HCT116 (cell line): ENCODE data around the gene KDM3B. TPM values are rescaled to one million over a fixed set of nuclear protein-coding genes. Genes with fewer than 3 reads are reported as not detected.
A peak's percentile ranks its signal among the peaks of the same experiment; 100 is the strongest.

ENCODE experiments used
- ATAC-seq: fragments of 200-7000 bp; cut with Tn5 transposase; 2 replicates; pipeline ENCODE4 v1.9.1; 2020; ENCODE audit warnings: mild to moderate bottlenecking, moderate library complexity
- BruUV-seq: library from RNA; stranded (reverse); fragments of 400-500 nt; replicated peaks from 2 replicates; lab custom pipeline; 2021; lab: Mats Ljungman, UMichigan
- CTCF ChIA-PET: fragments of 300-600 bp; sonication (Branson Sonifier 250); formaldehyde crosslinking; loops from one replicate; lab custom pipeline; 2021; ENCODE audit warnings: antibody characterized with exemption; lab: Charles Lee
- POLR2A ChIA-PET: fragments of 300-600, 350-600 bp; sonication (Branson Sonifier 250); formaldehyde crosslinking; loops from one replicate; lab custom pipeline; 2021; ENCODE audit warnings: antibody characterized with exemption; lab: Charles Lee
- RAD21 ChIA-PET, 2 experiments: fragments of 300-600 bp; sonication (Branson Sonifier 250); formaldehyde crosslinking; loops; one replicate each; lab custom pipeline; 2023; ENCODE audit warnings: low total read pairs in 2 of 2; ENCODE audit not compliant: uncharacterized antibody in 2 of 2, unreplicated experiment in 2 of 2, low non-redundant PET in 1 of 2; lab: Charles Lee
- DNase-seq: peaks from one replicate; pipeline ENCODE4 v3.0.0-alpha.2; 2010; ENCODE audit warnings: low read depth, low spot score
- H2AFZ ChIP-seq: fragments of 200-600 bp; shearing (Covaris generic), sonication (generic); 2 replicates; pipeline ENCODE4 v1.6.1; 2017; ENCODE audit warnings: low read depth, mixed run types, mixed read lengths, antibody characterized with exemption, low read length; ENCODE audit not compliant: poor library complexity, severe bottlenecking
- H3K27ac ChIP-seq: 2 replicates; pipeline ENCODE4 v1.5.1; 2012; ENCODE audit warnings: low read depth, low read length
- H3K27me3 ChIP-seq: fragments of 200-600 bp; sonication (generic); 2 replicates; pipeline ENCODE4 v1.6.1; 2016; ENCODE audit warnings: mixed run types, low read length, mixed read lengths; ENCODE audit not compliant: insufficient read depth
- H3K36me3 ChIP-seq, 2 experiments: fragments of 200-500 bp in 1 of 2; fragments of 200-600 bp in 1 of 2; sonication (Bioruptor generic) in 1 of 2; sonication (generic) in 1 of 2; 2 replicates each; pipeline versions ENCODE4 v1.5.1 to v1.6.1; 2014 to 2016; ENCODE audit warnings: low read length in 2 of 2, inconsistent platforms in 1 of 2, mixed read lengths in 1 of 2, mixed run types in 1 of 2; ENCODE audit not compliant: insufficient read depth in 2 of 2, control insufficient read depth in 1 of 2
- H3K4me1 ChIP-seq, 2 experiments: fragments of 200-600 bp in 1 of 2; sonication (generic) in 1 of 2; 2 replicates each; pipeline versions ENCODE4 v1.5.1 to v1.6.1; 2012 to 2017; ENCODE audit warnings: low read length in 2 of 2, inconsistent platforms in 1 of 2, mild to moderate bottlenecking in 1 of 2, mixed read lengths in 1 of 2, mixed run types in 1 of 2, moderate library complexity in 1 of 2; ENCODE audit not compliant: insufficient read depth in 2 of 2, control insufficient read depth in 1 of 2
- H3K4me2 ChIP-seq: fragments of 200-600 bp; sonication (generic); 2 replicates; pipeline ENCODE4 v1.6.1; 2017; ENCODE audit warnings: mixed run types, low read length, mixed read lengths
- H3K4me3 ChIP-seq, 2 experiments: fragments of 200-600 bp in 1 of 2; sonication (generic) in 1 of 2; replicated peaks in 1 of 2; 2 replicates each; pipeline ENCODE4 v1.5.1; 2011 to 2016; ENCODE audit warnings: low read length in 2 of 2, control low read depth in 1 of 2, low read depth in 1 of 2, mild to moderate bottlenecking in 1 of 2, mixed read lengths in 1 of 2, mixed run types in 1 of 2
- H3K79me2 ChIP-seq: fragments of 200-600 bp; sonication (generic); 2 replicates; pipeline ENCODE4 v1.6.1; 2017; ENCODE audit warnings: mild to moderate bottlenecking, mixed run types, low read length, moderate library complexity, mixed read lengths; ENCODE audit not compliant: insufficient read depth
- H3K9ac ChIP-seq: fragments of 200-600 bp; sonication (generic); 2 replicates; pipeline ENCODE4 v1.6.1; 2016; ENCODE audit warnings: low read length, mixed read lengths
- H3K9me2 ChIP-seq: fragments of 200-600 bp; sonication (generic), shearing (Covaris generic); 2 replicates; pipeline ENCODE4 v1.6.1; 2017; ENCODE audit warnings: mixed run types, mild to moderate bottlenecking, moderate library complexity; ENCODE audit not compliant: insufficient read depth
- H3K9me3 ChIP-seq, 2 experiments: fragments of 200-500 bp in 1 of 2; fragments of 200-600 bp in 1 of 2; sonication (Bioruptor generic) in 1 of 2; sonication (generic) in 1 of 2; 2 replicates each; pipeline ENCODE4 v1.6.1; 2014 to 2017; ENCODE audit warnings: low read length in 2 of 2, mixed read lengths in 2 of 2, inconsistent platforms in 1 of 2, low read depth in 1 of 2, mild to moderate bottlenecking in 1 of 2, mixed run types in 1 of 2, moderate library complexity in 1 of 2; ENCODE audit not compliant: control insufficient read depth in 1 of 2, insufficient read depth in 1 of 2
- H4K20me1 ChIP-seq: fragments of 200-600 bp; sonication (generic), shearing (Covaris generic); 2 replicates; pipeline ENCODE4 v1.6.1; 2017; ENCODE audit warnings: mixed run types, mild to moderate bottlenecking, moderate library complexity; ENCODE audit not compliant: insufficient read depth
- CEBPB ChIP-seq: IDR thresholded peaks from 2 replicates; pipeline ENCODE4 v1.6.1; 2012; ENCODE audit warnings: low read depth
- EGR1 ChIP-seq: IDR thresholded peaks from 2 replicates; pipeline ENCODE4 v1.6.1; 2012; ENCODE audit warnings: low read depth
- EZH2 ChIP-seq: fragments of 200-600 bp; sonication (generic); IDR thresholded peaks from 2 replicates; pipeline ENCODE4 v1.6.1; 2017; ENCODE audit warnings: antibody characterized with exemption, mixed run types
- EZH2phosphoT487 ChIP-seq: fragments of 200-600 bp; IDR thresholded peaks from 2 replicates; pipeline ENCODE4 v1.6.1; 2018; ENCODE audit warnings: antibody characterized with exemption, borderline replicate concordance
- FOSL1 ChIP-seq: IDR thresholded peaks from 2 replicates; pipeline ENCODE4 v1.6.1; 2012; ENCODE audit warnings: low read depth
- JUND ChIP-seq: IDR thresholded peaks from 2 replicates; pipeline ENCODE4 v1.6.1; 2012
- POLR2A ChIP-seq: IDR thresholded peaks from 2 replicates; pipeline ENCODE4 v1.7.0; 2011; ENCODE audit warnings: borderline replicate concordance; ENCODE audit not compliant: insufficient read depth, insufficient read length; ENCODE audit errors: extremely low read depth
- POLR2AphosphoS5 ChIP-seq: IDR thresholded peaks from 2 replicates; pipeline ENCODE4 v1.6.1; 2011; ENCODE audit warnings: mild to moderate bottlenecking, low read depth, low read length, moderate library complexity
- RAD21 ChIP-seq: IDR thresholded peaks from 2 replicates; pipeline ENCODE4 v1.6.1; 2012; ENCODE audit warnings: low read depth, mild to moderate bottlenecking
- SIN3A ChIP-seq: IDR thresholded peaks from 2 replicates; pipeline ENCODE4 v1.6.1; 2012; ENCODE audit warnings: low read depth
- SP1 ChIP-seq: IDR thresholded peaks from 2 replicates; pipeline ENCODE4 v1.6.1; 2012; ENCODE audit warnings: low read depth
- SRF ChIP-seq: IDR thresholded peaks from 2 replicates; pipeline ENCODE4 v1.6.1; 2012; ENCODE audit warnings: low read depth
- YY1 ChIP-seq: IDR thresholded peaks from 2 replicates; pipeline ENCODE4 v1.6.1; 2011; ENCODE audit warnings: low read length, low read depth, moderate library complexity, mild to moderate bottlenecking; ENCODE audit not compliant: insufficient replicate concordance; ENCODE audit errors: extremely low read depth
- intact Hi-C: fragments of 100-400 bp; cut with micrococcal nuclease; formaldehyde crosslinking; loops from 2 replicates; pipeline ENCODE4 v1.10.0; 2022
- total RNA-seq: library from RNA; stranded (reverse); gene quantifications from one replicate; pipeline ENCODE4 v1.2.1, GENCODE V29; 2021; ENCODE audit not compliant: unreplicated experiment
- TF ChIP-seq, protein P1 (sequence below): IDR thresholded peaks from 2 replicates; pipeline ENCODE4 v1.6.1; 2011; ENCODE audit warnings: mild to moderate bottlenecking, low read length, moderate library complexity; ENCODE audit not compliant: insufficient replicate concordance; ENCODE audit errors: extremely low read depth
- TF ChIP-seq, protein P2 (sequence below): IDR thresholded peaks from 2 replicates; pipeline ENCODE4 v1.6.1; 2012
- TF ChIP-seq, protein P3 (sequence below), 3 experiments: fragments of 200-600 bp in 1 of 3; sonication (generic) in 1 of 3; IDR thresholded peaks in 2 of 3; conservative IDR thresholded peaks in 1 of 3; 2 replicates each; pipeline ENCODE4 v1.5.1; 2012 to 2017; ENCODE audit warnings: low read depth in 2 of 3, low read length in 2 of 3, antibody characterized with exemption in 1 of 3, borderline replicate concordance in 1 of 3, control low read depth in 1 of 3, mild to moderate bottlenecking in 1 of 3, mixed read lengths in 1 of 3, mixed run types in 1 of 3, moderate library complexity in 1 of 3; ENCODE audit not compliant: insufficient read depth in 1 of 3
- TF ChIP-seq, protein P4 (sequence below): IDR thresholded peaks from 2 replicates; pipeline ENCODE4 v1.6.1; 2012

KDM3B gene
- total RNA-seq, 1 experiment from 2014 or later = 65.1 TPM

DNA sequence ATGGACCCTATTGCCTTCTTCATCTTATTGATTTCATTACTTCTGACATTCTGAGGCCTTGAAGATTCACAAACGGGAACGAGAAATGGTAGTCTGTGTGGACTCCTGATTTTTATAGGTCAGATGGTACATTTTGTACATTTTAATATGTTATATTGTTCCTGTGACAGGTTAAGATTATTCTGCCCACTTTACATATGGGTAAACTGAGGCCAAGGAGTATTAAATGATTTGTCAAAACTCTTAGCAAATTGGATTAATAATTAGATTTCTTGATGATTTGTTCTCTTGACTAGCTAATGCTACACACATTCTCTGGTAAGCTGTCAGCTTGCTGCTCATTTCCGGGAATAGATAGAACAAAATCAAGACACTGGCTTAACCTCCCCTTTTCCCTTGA is 12.5 kb upstream of the KDM3B start:
- ChIA-PET CTCF (interaction anchor here (5.1 kb wide), 1 partner anchor 13 kb away, joined by 40 read pairs; the partner anchor contains the start of gene KDM3B), RAD21 (no interaction called here), POLR2A (interaction anchor here (0.6 to 6.5 kb wide), 2 partner anchors 12 kb away, joined by 4 to 59 read pairs; partner anchors contain the start of gene KDM3B)
- H3K4me2 ChIP-seq = peak overlapping the region; percentile 88; the same call in 1 of the 2 replicates
- peaks cover 0 to 24% of the 10 kb centered on the region in 2 experiments; a peak in 2 of 4 replicates for H3K4me1 ChIP-seq
- no peak overlapping the region for H2AFZ ChIP-seq
- no peak overlapping the region for H3K9ac ChIP-seq
- H3K27ac ChIP-seq = no peak overlapping the region
- no peak overlapping the region for H3K4me3 ChIP-seq
- peaks cover 40% of the 10 kb centered on the region for H3K79me2 ChIP-seq
- H3K36me3 ChIP-seq = peaks cover 19 to 23% of the 10 kb centered on the region in 2 experiments
- no peaks in the 10 kb centered on the region for H3K9me2 ChIP-seq
- BruUV-seq = no TSS peak
- intact Hi-C loops = no loop called here
- no peaks in the 10 kb centered on the region for H4K20me1 ChIP-seq
- H3K27me3 ChIP-seq = no peaks in the 10 kb centered on the region
- DNase-seq = no peak
- H3K9me3 ChIP-seq = no peaks in the 10 kb centered on the region
- TF ChIP-seq POLR2A = no peak
- TF ChIP-seq CEBPB = no peak
- no peak for TF ChIP-seq RAD21
- no peak for TF ChIP-seq EZH2phosphoT487
- TF ChIP-seq FOSL1 = no peak
- TF ChIP-seq, protein P1, sequence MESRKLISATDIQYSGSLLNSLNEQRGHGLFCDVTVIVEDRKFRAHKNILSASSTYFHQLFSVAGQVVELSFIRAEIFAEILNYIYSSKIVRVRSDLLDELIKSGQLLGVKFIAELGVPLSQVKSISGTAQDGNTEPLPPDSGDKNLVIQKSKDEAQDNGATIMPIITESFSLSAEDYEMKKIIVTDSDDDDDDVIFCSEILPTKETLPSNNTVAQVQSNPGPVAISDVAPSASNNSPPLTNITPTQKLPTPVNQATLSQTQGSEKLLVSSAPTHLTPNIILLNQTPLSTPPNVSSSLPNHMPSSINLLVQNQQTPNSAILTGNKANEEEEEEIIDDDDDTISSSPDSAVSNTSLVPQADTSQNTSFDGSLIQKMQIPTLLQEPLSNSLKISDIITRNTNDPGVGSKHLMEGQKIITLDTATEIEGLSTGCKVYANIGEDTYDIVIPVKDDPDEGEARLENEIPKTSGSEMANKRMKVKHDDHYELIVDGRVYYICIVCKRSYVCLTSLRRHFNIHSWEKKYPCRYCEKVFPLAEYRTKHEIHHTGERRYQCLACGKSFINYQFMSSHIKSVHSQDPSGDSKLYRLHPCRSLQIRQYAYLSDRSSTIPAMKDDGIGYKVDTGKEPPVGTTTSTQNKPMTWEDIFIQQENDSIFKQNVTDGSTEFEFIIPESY = no peak
- TF ChIP-seq JUND = no peak
- TF ChIP-seq, protein P2, sequence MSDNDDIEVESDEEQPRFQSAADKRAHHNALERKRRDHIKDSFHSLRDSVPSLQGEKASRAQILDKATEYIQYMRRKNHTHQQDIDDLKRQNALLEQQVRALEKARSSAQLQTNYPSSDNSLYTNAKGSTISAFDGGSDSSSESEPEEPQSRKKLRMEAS = no peak
- TF ChIP-seq SIN3A = no peak
- TF ChIP-seq YY1 = no peak
- no peak for TF ChIP-seq SP1
- no peak for TF ChIP-seq POLR2AphosphoS5
- TF ChIP-seq, protein P3, sequence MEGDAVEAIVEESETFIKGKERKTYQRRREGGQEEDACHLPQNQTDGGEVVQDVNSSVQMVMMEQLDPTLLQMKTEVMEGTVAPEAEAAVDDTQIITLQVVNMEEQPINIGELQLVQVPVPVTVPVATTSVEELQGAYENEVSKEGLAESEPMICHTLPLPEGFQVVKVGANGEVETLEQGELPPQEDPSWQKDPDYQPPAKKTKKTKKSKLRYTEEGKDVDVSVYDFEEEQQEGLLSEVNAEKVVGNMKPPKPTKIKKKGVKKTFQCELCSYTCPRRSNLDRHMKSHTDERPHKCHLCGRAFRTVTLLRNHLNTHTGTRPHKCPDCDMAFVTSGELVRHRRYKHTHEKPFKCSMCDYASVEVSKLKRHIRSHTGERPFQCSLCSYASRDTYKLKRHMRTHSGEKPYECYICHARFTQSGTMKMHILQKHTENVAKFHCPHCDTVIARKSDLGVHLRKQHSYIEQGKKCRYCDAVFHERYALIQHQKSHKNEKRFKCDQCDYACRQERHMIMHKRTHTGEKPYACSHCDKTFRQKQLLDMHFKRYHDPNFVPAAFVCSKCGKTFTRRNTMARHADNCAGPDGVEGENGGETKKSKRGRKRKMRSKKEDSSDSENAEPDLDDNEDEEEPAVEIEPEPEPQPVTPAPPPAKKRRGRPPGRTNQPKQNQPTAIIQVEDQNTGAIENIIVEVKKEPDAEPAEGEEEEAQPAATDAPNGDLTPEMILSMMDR (IDR thresholded peaks at IDR 0.05 in 2 of 3, conservative IDR thresholded peaks at IDR 0.05 in 1 of 3; ENCODE audit: borderline replicate concordance in 1 of 3, insufficient read depth in 1 of 3, low read depth in 2 of 3, low read length in 2 of 3) = no peak
- TF ChIP-seq EGR1 = no peak
- TF ChIP-seq, protein P4, sequence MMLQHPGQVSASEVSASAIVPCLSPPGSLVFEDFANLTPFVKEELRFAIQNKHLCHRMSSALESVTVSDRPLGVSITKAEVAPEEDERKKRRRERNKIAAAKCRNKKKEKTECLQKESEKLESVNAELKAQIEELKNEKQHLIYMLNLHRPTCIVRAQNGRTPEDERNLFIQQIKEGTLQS = no peak
- TF ChIP-seq SRF = no peak
- no peak for TF ChIP-seq EZH2
- no peak for ATAC-seq
